ENCODE results near the gene HSPG2. TPM values are rescaled to one million over a fixed set of nuclear protein-coding genes. Genes with fewer than 3 reads are reported as not detected.

The HSPG2 gene
- total and polyA plus RNA-seq, 9 of the 15 experiments (the other 6 are each of a cell fraction or from before 2014, with no cell fraction given): 0.14 to 160 (median 15.7) TPM

DNA sequence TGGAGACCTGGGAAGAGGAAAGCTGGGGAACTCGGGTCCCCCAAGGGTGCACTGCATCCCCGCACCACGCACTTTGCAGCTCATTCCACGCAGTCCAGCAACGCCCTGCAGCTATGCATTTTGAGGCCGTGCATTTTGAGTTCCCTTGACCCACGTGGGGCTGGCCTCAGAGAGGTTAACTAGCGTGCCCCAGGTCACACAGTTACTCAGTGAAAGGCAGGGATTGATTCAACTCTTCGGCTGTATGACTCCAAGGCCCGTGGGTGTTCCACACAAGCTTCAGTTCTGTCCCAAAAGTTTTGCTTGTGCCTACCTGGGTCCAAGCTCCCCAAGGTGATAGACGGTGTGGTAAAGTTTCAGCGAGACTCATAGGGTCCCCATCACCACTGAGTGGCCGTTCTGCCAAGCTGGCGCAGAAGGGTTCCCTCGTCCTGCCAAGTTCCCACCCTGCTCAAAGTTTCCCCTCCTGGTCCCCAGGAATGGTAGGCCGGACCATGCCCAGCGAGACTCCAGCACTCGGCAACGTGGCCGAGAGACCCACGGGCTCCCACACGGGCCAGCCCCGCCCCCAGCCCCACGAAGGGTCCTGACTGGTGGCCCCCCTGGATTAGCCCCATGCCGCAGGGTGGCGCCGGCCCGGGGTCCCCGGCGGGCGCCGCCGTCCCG is 611 bp downstream of the HSPG2 start (continued):
- peak in 1 of 2 experiments; percentile 29; a peak in 1 of 4 replicates for TF ChIP-seq SIN3A (IDR thresholded peaks at IDR 0.05; ENCODE audit: borderline replicate concordance in 2 of 2, control insufficient read depth in 1 of 2, low read depth in 2 of 2, low read length in 2 of 2)
- no peak for TF ChIP-seq ZNF75A (CRISPR knock-in tag; IDR thresholded peaks at IDR 0.05)
- 0 out of 2 replicates have a peak, but pooled peaks have one; percentile 52 for TF ChIP-seq NR2C2 (CRISPR knock-in tag; IDR thresholded peaks at IDR 0.05)
- TF ChIP-seq NR2C2 (tag; IDR thresholded peaks at IDR 0.05): 0 out of 2 replicates have a peak, but pooled peaks have one; percentile 24
- TF ChIP-seq ZNF282 (CRISPR knock-in tag; IDR thresholded peaks at IDR 0.05): no peak
- TF ChIP-seq GATAD2B (IDR thresholded peaks at IDR 0.05; ENCODE audit: borderline replicate concordance): no peak
- TF ChIP-seq, protein P1, sequence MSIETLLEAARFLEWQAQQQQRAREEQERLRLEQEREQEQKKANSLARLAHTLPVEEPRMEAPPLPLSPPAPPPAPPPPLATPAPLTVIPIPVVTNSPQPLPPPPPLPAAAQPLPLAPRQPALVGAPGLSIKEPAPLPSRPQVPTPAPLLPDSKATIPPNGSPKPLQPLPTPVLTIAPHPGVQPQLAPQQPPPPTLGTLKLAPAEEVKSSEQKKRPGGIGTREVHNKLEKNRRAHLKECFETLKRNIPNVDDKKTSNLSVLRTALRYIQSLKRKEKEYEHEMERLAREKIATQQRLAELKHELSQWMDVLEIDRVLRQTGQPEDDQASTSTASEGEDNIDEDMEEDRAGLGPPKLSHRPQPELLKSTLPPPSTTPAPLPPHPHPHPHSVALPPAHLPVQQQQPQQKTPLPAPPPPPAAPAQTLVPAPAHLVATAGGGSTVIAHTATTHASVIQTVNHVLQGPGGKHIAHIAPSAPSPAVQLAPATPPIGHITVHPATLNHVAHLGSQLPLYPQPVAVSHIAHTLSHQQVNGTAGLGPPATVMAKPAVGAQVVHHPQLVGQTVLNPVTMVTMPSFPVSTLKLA (conservative IDR thresholded peaks at IDR 0.05): 0 out of 4 replicates have a peak, but pooled peaks of 1 of the 2 experiments have one; percentile 56
- peak; percentile 20 for TF ChIP-seq RBBP5 (IDR thresholded peaks at IDR 0.05; ENCODE audit: borderline replicate concordance, insufficient read depth, low read length, poor library complexity, severe bottlenecking)
- no peak for TF ChIP-seq SMARCE1 (IDR thresholded peaks at IDR 0.05)
- no peak for TF ChIP-seq TCFL5 (CRISPR knock-in tag; conservative IDR thresholded peaks at IDR 0.05)
- no peak for TF ChIP-seq HNRNPL (IDR thresholded peaks at IDR 0.05; ENCODE audit: low read depth, low read length)
- TF ChIP-seq CHD7 (IDR thresholded peaks at IDR 0.05; ENCODE audit: low read depth, low read length): no peak
- TF ChIP-seq ZNF785 (CRISPR knock-in tag; IDR thresholded peaks at IDR 0.05): no peak
- TF ChIP-seq ZNF778 (CRISPR knock-in tag; IDR thresholded peaks at IDR 0.05): no peak
